WTC11 (cell line): Measurements from ENCODE around the gene TSPAN10. TPM values are rescaled to one million over a fixed set of nuclear protein-coding genes. Genes with fewer than 3 reads are reported as not detected.

Experiments
- ATAC-seq: fragments of 200-7000 bp; cut with Tn5 transposase; 2 replicates; pipeline ENCODE4 v1.10.0; 2021; ENCODE audit warnings: mild to moderate bottlenecking, moderate library complexity
- CTCF ChIA-PET: fragments of 300-600 bp; sonication (Branson Sonifier 250); formaldehyde crosslinking; loops from one replicate; lab custom pipeline; 2021; ENCODE audit warnings: antibody characterized with exemption; lab: Charles Lee
- POLR2A ChIA-PET: fragments of 350-600 bp; sonication (Branson Sonifier 250); formaldehyde crosslinking; loops from one replicate; lab custom pipeline; 2021; ENCODE audit warnings: antibody characterized with exemption; lab: Charles Lee
- DNase-seq: peaks from one replicate; pipeline ENCODE4 v3.0.0; 2021; ENCODE audit warnings: low spot score
- H3K27ac Mint-ChIP-seq: 2 replicates; pipeline ENCODE4 v1.8.0; 2021; ENCODE audit warnings: mixed read lengths
- H3K27me3 Mint-ChIP-seq: 2 replicates; pipeline ENCODE4 v1.8.0; 2021; ENCODE audit warnings: low read depth, mild to moderate bottlenecking, moderate library complexity, mixed read lengths
- H3K36me3 Mint-ChIP-seq: 2 replicates; pipeline ENCODE4 v1.8.0; 2021; ENCODE audit warnings: mixed read lengths
- H3K4me1 Mint-ChIP-seq: 2 replicates; pipeline ENCODE4 v1.8.0; 2022; ENCODE audit warnings: mixed read lengths
- H3K4me3 Mint-ChIP-seq: 2 replicates; pipeline ENCODE4 v1.8.0; 2021; ENCODE audit warnings: mild to moderate bottlenecking, moderate library complexity, mixed read lengths
- H3K9me3 Mint-ChIP-seq: 2 replicates; pipeline ENCODE4 v1.8.0; 2021; ENCODE audit warnings: mixed read lengths
- ATF1 ChIP-seq: sonication (generic); formaldehyde crosslinking; IDR thresholded peaks from 2 replicates; pipeline ENCODE4 v1.8.1; 2023; ENCODE audit warnings: mild to moderate bottlenecking, moderate library complexity, missing genetic modification reagents
- FOXJ3 ChIP-seq: sonication (generic); formaldehyde crosslinking; IDR thresholded peaks from 2 replicates; pipeline ENCODE4 v1.9.0; 2021; ENCODE audit warnings: missing genetic modification reagents, mild to moderate bottlenecking, borderline replicate concordance
- FOXP1 ChIP-seq: sonication (generic); formaldehyde crosslinking; IDR thresholded peaks from 2 replicates; pipeline ENCODE4 v1.8.0; 2022; ENCODE audit warnings: missing genetic modification reagents, mild to moderate bottlenecking, moderate library complexity, borderline replicate concordance
- GABPB1 ChIP-seq: sonication (generic); formaldehyde crosslinking; IDR thresholded peaks from 2 replicates; pipeline ENCODE4 v1.8.1; 2023; ENCODE audit warnings: mild to moderate bottlenecking, missing genetic modification reagents
- JUN ChIP-seq: sonication (generic); formaldehyde crosslinking; IDR thresholded peaks from 2 replicates; pipeline ENCODE4 v1.8.0; 2023; ENCODE audit warnings: mild to moderate bottlenecking, missing genetic modification reagents
- MLX ChIP-seq: sonication (generic); formaldehyde crosslinking; IDR thresholded peaks from 2 replicates; pipeline ENCODE4 v1.8.1; 2023; ENCODE audit warnings: mild to moderate bottlenecking, missing genetic modification reagents, moderate library complexity
- MYBL2 ChIP-seq: sonication (generic); formaldehyde crosslinking; IDR thresholded peaks from 2 replicates; pipeline ENCODE4 v1.8.1; 2023; ENCODE audit warnings: mild to moderate bottlenecking, moderate library complexity, missing genetic modification reagents
- NFYB ChIP-seq: sonication (generic); formaldehyde crosslinking; conservative IDR thresholded peaks from 2 replicates; pipeline ENCODE4 v1.8.0; 2022; ENCODE audit warnings: low read depth, missing genetic modification reagents
- NR1H2 ChIP-seq: sonication (generic); formaldehyde crosslinking; IDR thresholded peaks from 2 replicates; pipeline ENCODE4 v1.9.0; 2021; ENCODE audit warnings: mild to moderate bottlenecking, moderate library complexity, missing genetic modification reagents
- SOX15 ChIP-seq: fragments of 250-450 bp; sonication (Bioruptor Pico); IDR thresholded peaks from 2 replicates; pipeline ENCODE4 v1.9.0; 2021; ENCODE audit warnings: mild to moderate bottlenecking
- STAT6 ChIP-seq: sonication (generic); formaldehyde crosslinking; conservative IDR thresholded peaks from 2 replicates; pipeline ENCODE4 v1.8.1; 2023; ENCODE audit warnings: mild to moderate bottlenecking, low read depth, missing genetic modification reagents, moderate library complexity
- ZNF121 ChIP-seq: sonication (generic); formaldehyde crosslinking; IDR thresholded peaks from 2 replicates; pipeline ENCODE4 v1.8.0; 2023; ENCODE audit warnings: missing genetic modification reagents
- ZNF416 ChIP-seq: fragments of 250-450 bp; sonication (Bioruptor Pico); IDR thresholded peaks from 2 replicates; pipeline ENCODE4 v1.9.0; 2021; ENCODE audit warnings: mild to moderate bottlenecking, inconsistent platforms
- ZNF423 ChIP-seq: fragments of 250-450 bp; sonication (Bioruptor Pico); IDR thresholded peaks from 2 replicates; pipeline ENCODE4 v2.1.2; 2022; ENCODE audit warnings: mild to moderate bottlenecking, moderate library complexity
- ZNF512 ChIP-seq: sonication (generic); formaldehyde crosslinking; IDR thresholded peaks from 2 replicates; pipeline ENCODE4 v1.8.1; 2022; ENCODE audit warnings: missing genetic modification reagents, borderline replicate concordance
- total RNA-seq: library from RNA; stranded (reverse); gene quantifications from 3 replicates; pipeline ENCODE4 v1.2.3, GENCODE V29; 2021
- TF ChIP-seq, protein P1 (sequence below): sonication (generic); formaldehyde crosslinking; IDR thresholded peaks from 2 replicates; pipeline ENCODE4 v1.8.1; 2022; ENCODE audit warnings: mild to moderate bottlenecking, moderate library complexity, missing genetic modification reagents
- TF ChIP-seq, protein P2 (sequence below): sonication (generic); formaldehyde crosslinking; IDR thresholded peaks from 2 replicates; pipeline ENCODE4 v1.8.1; 2023; ENCODE audit warnings: mild to moderate bottlenecking, moderate library complexity, missing genetic modification reagents
- TF ChIP-seq, protein P3 (sequence below): fragments of 250-450 bp; sonication (Bioruptor Pico); IDR thresholded peaks from 2 replicates; pipeline ENCODE4 v1.8.0; 2021; ENCODE audit warnings: mild to moderate bottlenecking
- TF ChIP-seq, protein P4 (sequence below): fragments of 250-450 bp; sonication (Bioruptor Pico); IDR thresholded peaks from 2 replicates; pipeline ENCODE4 v1.9.0; 2021; ENCODE audit warnings: moderate library complexity, mild to moderate bottlenecking, inconsistent platforms, borderline replicate concordance

TSPAN10 gene
- total RNA-seq, 1 experiment from 2014 or later, result 1.5 TPM

DNA sequence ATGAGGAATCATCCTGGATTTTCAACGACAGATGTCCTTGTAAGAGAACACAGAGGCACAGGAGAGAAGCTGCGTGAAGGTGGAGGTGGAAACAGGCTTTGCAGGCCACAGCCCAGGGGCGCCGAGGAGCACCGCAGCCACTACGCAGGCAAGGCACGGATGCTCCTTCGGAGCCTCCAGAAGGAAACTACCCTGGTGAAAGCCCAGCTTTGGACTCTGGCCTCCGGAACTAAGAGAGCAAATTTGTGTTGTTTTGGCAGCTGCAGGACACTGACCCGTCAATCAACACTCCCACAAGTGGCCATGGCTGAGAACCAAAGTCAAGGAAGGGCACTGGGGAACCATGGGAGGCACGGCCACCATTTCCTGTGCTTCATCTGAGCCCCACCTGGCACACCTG, 43.2 kb downstream of the TSPAN10 start:
- no peaks in the 10 kb centered on the region for H3K9me3 Mint-ChIP-seq
- no peak for DNase-seq
- CTCF ChIA-PET, result interaction anchor here (0.8 kb wide), 1 partner anchor 22 kb away, joined by 3 read pairs; the partner anchor contains the start of gene MRPL12
- H3K27me3 Mint-ChIP-seq, result no peaks in the 10 kb centered on the region; the same call in 1 of the 2 replicates
- no peak for TF ChIP-seq MLX (CRISPR knock-in tag)
- TF ChIP-seq SOX15, result no peak
- TF ChIP-seq, protein P1, sequence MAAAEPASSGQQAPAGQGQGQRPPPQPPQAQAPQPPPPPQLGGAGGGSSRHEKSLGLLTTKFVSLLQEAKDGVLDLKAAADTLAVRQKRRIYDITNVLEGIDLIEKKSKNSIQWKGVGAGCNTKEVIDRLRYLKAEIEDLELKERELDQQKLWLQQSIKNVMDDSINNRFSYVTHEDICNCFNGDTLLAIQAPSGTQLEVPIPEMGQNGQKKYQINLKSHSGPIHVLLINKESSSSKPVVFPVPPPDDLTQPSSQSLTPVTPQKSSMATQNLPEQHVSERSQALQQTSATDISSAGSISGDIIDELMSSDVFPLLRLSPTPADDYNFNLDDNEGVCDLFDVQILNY, result no peak
- TF ChIP-seq JUN (CRISPR knock-in tag), result no peak
- TF ChIP-seq MYBL2, result no peak
- TF ChIP-seq FOXP1 (CRISPR knock-in tag), result no peak
- TF ChIP-seq, protein P2, sequence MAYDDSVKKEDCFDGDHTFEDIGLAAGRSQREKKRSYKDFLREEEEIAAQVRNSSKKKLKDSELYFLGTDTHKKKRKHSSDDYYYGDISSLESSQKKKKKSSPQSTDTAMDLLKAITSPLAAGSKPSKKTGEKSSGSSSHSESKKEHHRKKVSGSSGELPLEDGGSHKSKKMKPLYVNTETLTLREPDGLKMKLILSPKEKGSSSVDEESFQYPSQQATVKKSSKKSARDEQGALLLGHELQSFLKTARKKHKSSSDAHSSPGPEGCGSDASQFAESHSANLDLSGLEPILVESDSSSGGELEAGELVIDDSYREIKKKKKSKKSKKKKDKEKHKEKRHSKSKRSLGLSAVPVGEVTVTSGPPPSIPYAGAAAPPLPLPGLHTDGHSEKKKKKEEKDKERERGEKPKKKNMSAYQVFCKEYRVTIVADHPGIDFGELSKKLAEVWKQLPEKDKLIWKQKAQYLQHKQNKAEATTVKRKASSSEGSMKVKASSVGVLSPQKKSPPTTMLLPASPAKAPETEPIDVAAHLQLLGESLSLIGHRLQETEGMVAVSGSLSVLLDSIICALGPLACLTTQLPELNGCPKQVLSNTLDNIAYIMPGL, result no peak
- TF ChIP-seq, protein P3, sequence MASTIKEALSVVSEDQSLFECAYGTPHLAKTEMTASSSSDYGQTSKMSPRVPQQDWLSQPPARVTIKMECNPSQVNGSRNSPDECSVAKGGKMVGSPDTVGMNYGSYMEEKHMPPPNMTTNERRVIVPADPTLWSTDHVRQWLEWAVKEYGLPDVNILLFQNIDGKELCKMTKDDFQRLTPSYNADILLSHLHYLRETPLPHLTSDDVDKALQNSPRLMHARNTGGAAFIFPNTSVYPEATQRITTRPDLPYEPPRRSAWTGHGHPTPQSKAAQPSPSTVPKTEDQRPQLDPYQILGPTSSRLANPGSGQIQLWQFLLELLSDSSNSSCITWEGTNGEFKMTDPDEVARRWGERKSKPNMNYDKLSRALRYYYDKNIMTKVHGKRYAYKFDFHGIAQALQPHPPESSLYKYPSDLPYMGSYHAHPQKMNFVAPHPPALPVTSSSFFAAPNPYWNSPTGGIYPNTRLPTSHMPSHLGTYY (CRISPR knock-in tag), result no peak
- no peak for TF ChIP-seq NR1H2 (CRISPR knock-in tag)
- TF ChIP-seq ZNF512 (CRISPR knock-in tag), result no peak
- TF ChIP-seq ATF1 (CRISPR knock-in tag), result no peak
- TF ChIP-seq, protein P4, sequence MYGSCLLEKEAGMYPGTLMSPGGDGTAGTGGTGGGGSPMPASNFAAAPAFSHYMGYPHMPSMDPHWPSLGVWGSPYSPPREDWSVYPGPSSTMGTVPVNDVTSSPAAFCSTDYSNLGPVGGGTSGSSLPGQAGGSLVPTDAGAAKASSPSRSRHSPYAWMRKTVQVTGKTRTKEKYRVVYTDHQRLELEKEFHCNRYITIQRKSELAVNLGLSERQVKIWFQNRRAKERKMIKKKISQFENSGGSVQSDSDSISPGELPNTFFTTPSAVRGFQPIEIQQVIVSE (CRISPR knock-in tag), result no peak
- no peak for TF ChIP-seq ZNF423
- no peak for TF ChIP-seq ZNF416 (CRISPR knock-in tag)
- no peak for TF ChIP-seq STAT6
- TF ChIP-seq ZNF121 (CRISPR knock-in tag), result no peak
- no peak for TF ChIP-seq GABPB1 (CRISPR knock-in tag)
- TF ChIP-seq FOXJ3 (CRISPR knock-in tag), result no peak
- no peak for TF ChIP-seq NFYB (CRISPR knock-in tag)
- no peak overlapping the region; the same call in 1 of the 2 replicates for H3K27ac Mint-ChIP-seq
- no peak overlapping the region for H3K4me3 Mint-ChIP-seq
- ATAC-seq, result no peak
- peaks cover 5% of the 10 kb centered on the region for H3K36me3 Mint-ChIP-seq
- POLR2A ChIA-PET, result interaction anchor here (1.4 kb wide), 1 partner anchor 23 kb away, joined by 3 read pairs; the partner anchor contains the start of gene MRPL12
- H3K4me1 Mint-ChIP-seq, result peaks cover 12% of the 10 kb centered on the region
